ENCODE measurements around the gene ZDHHC23.

ZDHHC23 gene

GRCh38 chr3:114011059-114011797, 63.4 kb downstream of the ZDHHC23 start:
- DNase-seq: no peak
